Endodermal cell (in vitro differentiated cells): ENCODE measurements around the gene GABRA1. TPM values are rescaled to one million over a fixed set of nuclear protein-coding genes. Genes with fewer than 3 reads are reported as not detected.

Experiments used
- DNase-seq: peaks from one replicate; pipeline ENCODE4 v3.0.0-alpha.2; 2017
- H3K27ac ChIP-seq: 2 replicates; pipeline ENCODE4 v1.5.1; 2013; ENCODE audit warnings: mild to moderate bottlenecking, low read depth, low read length, moderate library complexity
- H3K27me3 ChIP-seq: 2 replicates; pipeline ENCODE4 v1.6.1; 2013; ENCODE audit warnings: mild to moderate bottlenecking, low read length, moderate library complexity; ENCODE audit not compliant: insufficient read depth, control insufficient read depth, poor library complexity, severe bottlenecking
- H3K36me3 ChIP-seq: 2 replicates; pipeline ENCODE4 v1.7.0; 2013; ENCODE audit warnings: mild to moderate bottlenecking, low read length, moderate library complexity; ENCODE audit not compliant: control insufficient read depth, insufficient read depth
- H3K4me1 ChIP-seq: one replicate; pipeline ENCODE4 v1.7.0; 2013; ENCODE audit warnings: low read length; ENCODE audit not compliant: control insufficient read depth, insufficient read depth
- H3K4me3 ChIP-seq: 2 replicates; pipeline ENCODE4 v1.5.1; 2013; ENCODE audit warnings: mild to moderate bottlenecking, low read length, moderate library complexity
- H3K9ac ChIP-seq: 2 replicates; pipeline ENCODE4 v1.6.1; 2013; ENCODE audit warnings: mild to moderate bottlenecking, low read length, moderate library complexity; ENCODE audit not compliant: poor library complexity, severe bottlenecking; ENCODE audit errors: extremely low read depth
- H3K9me3 ChIP-seq: 2 replicates; pipeline ENCODE4 v1.6.1; 2013; ENCODE audit warnings: mild to moderate bottlenecking, low read length, moderate library complexity; ENCODE audit not compliant: control insufficient read depth
- H3K27ac Mint-ChIP-seq: 2 replicates; pipeline ENCODE4 v1.8.0; 2020; ENCODE audit warnings: mixed read lengths
- H3K27me3 Mint-ChIP-seq: 2 replicates; pipeline ENCODE4 v1.8.0; 2021; ENCODE audit warnings: mild to moderate bottlenecking, mixed read lengths; ENCODE audit not compliant: insufficient read depth
- H3K36me3 Mint-ChIP-seq: 2 replicates; pipeline ENCODE4 v1.8.0; 2020; ENCODE audit warnings: low read depth, mixed read lengths
- H3K4me1 Mint-ChIP-seq: 2 replicates; pipeline ENCODE4 v1.8.0; 2020; ENCODE audit warnings: mixed read lengths
- H3K4me3 Mint-ChIP-seq: 2 replicates; pipeline ENCODE4 v1.8.0; 2020; ENCODE audit warnings: mild to moderate bottlenecking, moderate library complexity, mixed read lengths
- H3K9me3 Mint-ChIP-seq: 2 replicates; pipeline ENCODE4 v1.8.0; 2020; ENCODE audit warnings: mild to moderate bottlenecking, mixed read lengths
- WGBS, 2 experiments: methylation state at CpG; one replicate each; pipeline versions ENCODE4 v1.1.5 to v1.1.7; 2013; ENCODE audit warnings: missing lambda C conversion rate in 2 of 2, mixed read lengths in 1 of 2; ENCODE audit not compliant: insufficient coverage in 1 of 2, insufficient read length in 1 of 2; 5-methylcytosine and 5-hydroxymethylcytosine counted together
- total RNA-seq, 2 donors: library from RNA; stranded (reverse); fragmentation: NEBNext Ultra II Directional in 1 of 2; extraction: Animal tissue kit (Norgen Biotek cat#: 25700) in 1 of 2; gene quantifications; 2 replicates in 1 of 2; 3 replicates in 1 of 2; pipeline ENCODE4 v1.2.1, GENCODE V29; 2021
- TF ChIP-seq, protein P1 (sequence below): fragments of 200-600 bp; sonication (generic); conservative IDR thresholded peaks from 2 replicates; pipeline ENCODE4 v1.5.0; 2021; ENCODE audit warnings: antibody characterized with exemption, mild to moderate bottlenecking

GABRA1 gene
- total RNA-seq, 2 donors from 2014 or later, result 0.33 TPM; not detected in 1

DNA sequence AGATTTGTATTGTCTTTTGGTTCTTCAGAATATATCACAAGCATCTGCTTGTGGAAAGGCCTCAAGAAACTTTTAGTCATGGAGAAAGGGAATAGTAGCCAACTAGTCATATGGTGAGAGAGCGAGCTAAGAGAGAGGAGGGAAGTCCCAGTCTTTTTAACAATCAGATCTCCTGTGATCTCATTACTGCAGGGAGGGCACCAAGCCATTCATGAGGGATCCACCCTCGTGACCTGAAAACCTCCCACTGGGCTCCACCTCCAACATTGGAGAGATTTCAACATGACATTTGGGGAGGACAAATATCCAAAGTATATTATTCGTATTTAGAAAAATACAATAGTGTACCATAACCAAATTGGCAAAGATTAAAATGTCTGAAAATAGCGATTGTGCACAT lies 99.0 kb downstream of the GABRA1 start:
- no peak for DNase-seq
- no peak overlapping the region for H3K9ac ChIP-seq
- Mint-ChIP-seq H3K9me3 (no peaks in the 10 kb centered on the region), H3K27ac (no peak overlapping the region), H3K4me3 (no peak overlapping the region), H3K4me1 (no peaks in the 10 kb centered on the region), H3K36me3 (no peaks in the 10 kb centered on the region), H3K27me3 (no peaks in the 10 kb centered on the region)
- WGBS, 2 experiments, result 82 to 100% methylated on average over 1 to 3 of the region's 4 CpGs
- no peak overlapping the region for H3K27ac ChIP-seq
- no peak overlapping the region for H3K4me3 ChIP-seq
- TF ChIP-seq, protein P1, sequence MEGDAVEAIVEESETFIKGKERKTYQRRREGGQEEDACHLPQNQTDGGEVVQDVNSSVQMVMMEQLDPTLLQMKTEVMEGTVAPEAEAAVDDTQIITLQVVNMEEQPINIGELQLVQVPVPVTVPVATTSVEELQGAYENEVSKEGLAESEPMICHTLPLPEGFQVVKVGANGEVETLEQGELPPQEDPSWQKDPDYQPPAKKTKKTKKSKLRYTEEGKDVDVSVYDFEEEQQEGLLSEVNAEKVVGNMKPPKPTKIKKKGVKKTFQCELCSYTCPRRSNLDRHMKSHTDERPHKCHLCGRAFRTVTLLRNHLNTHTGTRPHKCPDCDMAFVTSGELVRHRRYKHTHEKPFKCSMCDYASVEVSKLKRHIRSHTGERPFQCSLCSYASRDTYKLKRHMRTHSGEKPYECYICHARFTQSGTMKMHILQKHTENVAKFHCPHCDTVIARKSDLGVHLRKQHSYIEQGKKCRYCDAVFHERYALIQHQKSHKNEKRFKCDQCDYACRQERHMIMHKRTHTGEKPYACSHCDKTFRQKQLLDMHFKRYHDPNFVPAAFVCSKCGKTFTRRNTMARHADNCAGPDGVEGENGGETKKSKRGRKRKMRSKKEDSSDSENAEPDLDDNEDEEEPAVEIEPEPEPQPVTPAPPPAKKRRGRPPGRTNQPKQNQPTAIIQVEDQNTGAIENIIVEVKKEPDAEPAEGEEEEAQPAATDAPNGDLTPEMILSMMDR, result no peak
- H3K27me3 ChIP-seq, result no peaks in the 10 kb centered on the region
- H3K9me3 ChIP-seq, result no peaks in the 10 kb centered on the region
- no peaks in the 10 kb centered on the region for H3K4me1 ChIP-seq
- no peaks in the 10 kb centered on the region for H3K36me3 ChIP-seq

Other genes starting within 250 kb of the GABRA1 start
- gene GABRA6, start 162.4 kb upstream of the GABRA1 start, total RNA-seq, result not detected
- 1 to 10 TPM; 1.5 to 2.4 TPM for gene GABRG2, start 219.7 kb downstream of the GABRA1 start, total RNA-seq